Sigmoid colon (tissue), 7 donors: ENCODE measurements around the gene CLSTN2. TPM values are rescaled to one million over a fixed set of nuclear protein-coding genes. Genes with fewer than 3 reads are reported as not detected.

Source experiments
- DNase-seq: peaks from one replicate; pipeline ENCODE4 v3.0.0-alpha.2; 2019
- H3K27ac ChIP-seq, 4 donors: fragments of 200-600 bp; sonication (generic); one replicate each; pipeline ENCODE4 v1.5.1; 2016 to 2019; ENCODE audit warnings: mild to moderate bottlenecking in 1 of 4
- H3K27me3 ChIP-seq, 3 donors: fragments of 200-600 bp; sonication (generic); one replicate each; pipeline ENCODE4 v1.5.1; 2019; ENCODE audit warnings: mild to moderate bottlenecking in 1 of 3
- H3K36me3 ChIP-seq, 4 donors: fragments of 200-600 bp; sonication (generic); one replicate each; pipeline ENCODE4 v1.5.1; 2016 to 2019
- H3K4me1 ChIP-seq, 4 donors: fragments of 200-600 bp; sonication (generic); one replicate each; pipeline ENCODE4 v1.5.1; 2017 to 2019
- H3K4me3 ChIP-seq, 4 donors: fragments of 200-600 bp; sonication (generic); one replicate each; pipeline ENCODE4 v1.5.1; 2017 to 2019; ENCODE audit warnings: mild to moderate bottlenecking in 2 of 4, moderate library complexity in 1 of 4
- H3K9me3 ChIP-seq, 4 donors: fragments of 200-600 bp in 3 of 4; sonication (generic) in 3 of 4; one replicate each; pipeline versions ENCODE4 v1.5.1 to v1.6.1; 2013 to 2019
- EP300 ChIP-seq, 4 donors: sonication (generic); formaldehyde crosslinking; IDR thresholded peaks; one replicate each; pipeline ENCODE4 v1.6.1; 2017; ENCODE audit warnings: antibody characterized with exemption in 4 of 4
- POLR2A ChIP-seq, 2 donors: fragments of 450-650 bp; IDR thresholded peaks; one replicate each; pipeline ENCODE4 v1.6.1; 2016; ENCODE audit warnings: antibody characterized with exemption in 2 of 2, mild to moderate bottlenecking in 2 of 2, moderate library complexity in 2 of 2
- POLR2AphosphoS5 ChIP-seq, 4 donors: sonication (generic); formaldehyde crosslinking; IDR thresholded peaks; one replicate each; pipeline ENCODE4 v1.6.1; 2017; ENCODE audit warnings: antibody characterized with exemption in 4 of 4
- WGBS, 2 donors: extraction: QIAGEN DNeasy Blood & Tissue Kit; methylation state at CpG; one replicate each; pipeline ENCODE4 v1.1.7; 2013; 5-methylcytosine and 5-hydroxymethylcytosine counted together
- intact Hi-C: fragments of 100-400 bp; cut with DNase I; formaldehyde crosslinking; loops from one replicate; pipeline ENCODE4 v1.15.1; 2023
- polyA plus RNA-seq, 3 donors: library from polyadenylated mRNA; stranded (reverse); fragments of 200-250 nt; gene quantifications; one replicate each; pipeline ENCODE4 v1.2.3, GENCODE V29; 2013
- total RNA-seq, 4 donors: library from RNA; depleted of rRNA; stranded (reverse); fragments of >200 nt; gene quantifications; one replicate each; pipeline ENCODE4 v1.1.0, GENCODE V29; 2016
- TF ChIP-seq, protein P1 (sequence below), 4 experiments: fragments of 450-650 bp in 3 of 4; fragments of 200-600 bp in 1 of 4; IDR thresholded peaks; one replicate each; pipeline ENCODE4 v1.5.1; 2016 to 2019; ENCODE audit warnings: antibody characterized with exemption in 4 of 4, mild to moderate bottlenecking in 3 of 4, moderate library complexity in 2 of 4
- donor health status: healthy with polysubstance abuse.
- donor health status: Bipolar disorder and iron deficiency.
- donor health status: healthy.

CLSTN2 gene
- total and polyA plus RNA-seq, 7 donors, result 0.23 to 8.3 (median 2.7) TPM

DNA sequence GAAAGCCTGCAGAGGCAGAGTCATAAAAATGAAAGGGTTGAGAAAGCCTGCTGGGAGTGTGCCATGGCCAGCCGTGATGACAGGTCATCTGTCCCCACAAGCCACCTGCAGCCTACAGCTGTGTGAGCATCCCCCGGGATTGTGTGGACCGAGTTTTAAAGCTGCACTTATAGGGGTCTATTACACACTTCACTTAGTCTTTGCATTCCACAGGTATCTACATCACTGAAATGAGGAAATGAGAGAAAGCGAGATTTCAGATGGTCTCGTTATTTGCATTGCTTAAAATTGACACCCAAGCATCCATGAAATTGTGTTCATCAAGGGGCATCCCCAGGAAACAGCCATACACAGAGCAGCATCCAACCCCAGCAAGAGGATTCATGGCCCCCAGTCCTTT is 605.3 kb downstream of the CLSTN2 start:
- no peak overlapping the region for H3K4me3 ChIP-seq
- H3K27ac ChIP-seq, result no peak overlapping the region
- H3K36me3 ChIP-seq, result no peaks in the 10 kb centered on the region
- intact Hi-C loops, result no loop called here
- H3K4me1 ChIP-seq, result peaks cover 0 to 7% (median 4%) of the 10 kb centered on the region in 4 donors
- TF ChIP-seq, protein P1, sequence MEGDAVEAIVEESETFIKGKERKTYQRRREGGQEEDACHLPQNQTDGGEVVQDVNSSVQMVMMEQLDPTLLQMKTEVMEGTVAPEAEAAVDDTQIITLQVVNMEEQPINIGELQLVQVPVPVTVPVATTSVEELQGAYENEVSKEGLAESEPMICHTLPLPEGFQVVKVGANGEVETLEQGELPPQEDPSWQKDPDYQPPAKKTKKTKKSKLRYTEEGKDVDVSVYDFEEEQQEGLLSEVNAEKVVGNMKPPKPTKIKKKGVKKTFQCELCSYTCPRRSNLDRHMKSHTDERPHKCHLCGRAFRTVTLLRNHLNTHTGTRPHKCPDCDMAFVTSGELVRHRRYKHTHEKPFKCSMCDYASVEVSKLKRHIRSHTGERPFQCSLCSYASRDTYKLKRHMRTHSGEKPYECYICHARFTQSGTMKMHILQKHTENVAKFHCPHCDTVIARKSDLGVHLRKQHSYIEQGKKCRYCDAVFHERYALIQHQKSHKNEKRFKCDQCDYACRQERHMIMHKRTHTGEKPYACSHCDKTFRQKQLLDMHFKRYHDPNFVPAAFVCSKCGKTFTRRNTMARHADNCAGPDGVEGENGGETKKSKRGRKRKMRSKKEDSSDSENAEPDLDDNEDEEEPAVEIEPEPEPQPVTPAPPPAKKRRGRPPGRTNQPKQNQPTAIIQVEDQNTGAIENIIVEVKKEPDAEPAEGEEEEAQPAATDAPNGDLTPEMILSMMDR (IDR thresholded peaks at IDR 0.05), result no peak
- TF ChIP-seq EP300 (IDR thresholded peaks at IDR 0.05) (no peak), POLR2AphosphoS5 (IDR thresholded peaks at IDR 0.05) (no peak), POLR2A (IDR thresholded peaks at IDR 0.05) (no peak)
- DNase-seq, result no peak
- no peaks in the 10 kb centered on the region for H3K27me3 ChIP-seq
- 69 to 82% methylated on average over 5 of the region's 5 CpGs for WGBS, 2 donors
- no peaks in the 10 kb centered on the region for H3K9me3 ChIP-seq

DNA sequence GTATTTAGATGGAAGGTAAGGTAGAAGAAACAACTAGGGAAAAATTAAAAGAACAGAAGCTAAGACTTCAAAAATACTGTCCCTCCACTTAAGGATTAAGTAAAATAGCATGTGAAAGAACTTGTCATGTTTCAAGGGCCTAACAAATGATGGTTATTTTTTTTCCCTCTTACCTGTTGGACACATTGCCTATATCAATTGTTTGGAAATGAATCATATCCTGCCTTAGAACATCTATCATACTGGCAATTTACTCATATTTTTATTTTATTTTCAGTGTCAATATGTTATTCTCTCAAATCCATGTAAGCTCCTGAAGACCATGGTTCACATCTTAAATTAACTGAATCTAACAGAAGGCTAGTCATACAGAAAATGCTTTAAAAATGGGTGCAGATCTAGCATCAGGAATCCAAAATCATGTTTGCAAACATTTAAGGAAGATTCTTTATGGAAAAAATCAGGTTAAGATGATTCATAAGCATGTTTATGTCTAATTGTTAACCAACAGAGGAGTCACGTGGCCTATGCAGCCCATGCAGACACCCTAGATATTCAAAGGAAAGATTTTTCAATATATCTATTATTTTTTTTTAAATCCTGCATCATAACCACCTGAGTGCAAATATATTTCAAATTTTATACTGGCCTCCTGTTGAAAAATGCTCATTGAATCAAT is 607.1 kb downstream of the CLSTN2 start:
- TF ChIP-seq POLR2A (IDR thresholded peaks at IDR 0.05), result no peak
- TF ChIP-seq EP300 (IDR thresholded peaks at IDR 0.05), result no peak
- no peak for TF ChIP-seq POLR2AphosphoS5 (IDR thresholded peaks at IDR 0.05)
- H3K36me3 ChIP-seq, result no peaks in the 10 kb centered on the region
- H3K4me3 ChIP-seq, result no peak overlapping the region
- H3K27me3 ChIP-seq, result no peaks in the 10 kb centered on the region
- peaks cover 0 to 22% (median 18%) of the 10 kb centered on the region in 4 donors for H3K4me1 ChIP-seq
- intact Hi-C loops, result no loop called here
- no peak for DNase-seq
- no peaks in the 10 kb centered on the region for H3K9me3 ChIP-seq
- 81 to 82% methylated on average over 1 of the region's 1 CpG for WGBS, 2 donors
- no peak overlapping the region for H3K27ac ChIP-seq

DNA sequence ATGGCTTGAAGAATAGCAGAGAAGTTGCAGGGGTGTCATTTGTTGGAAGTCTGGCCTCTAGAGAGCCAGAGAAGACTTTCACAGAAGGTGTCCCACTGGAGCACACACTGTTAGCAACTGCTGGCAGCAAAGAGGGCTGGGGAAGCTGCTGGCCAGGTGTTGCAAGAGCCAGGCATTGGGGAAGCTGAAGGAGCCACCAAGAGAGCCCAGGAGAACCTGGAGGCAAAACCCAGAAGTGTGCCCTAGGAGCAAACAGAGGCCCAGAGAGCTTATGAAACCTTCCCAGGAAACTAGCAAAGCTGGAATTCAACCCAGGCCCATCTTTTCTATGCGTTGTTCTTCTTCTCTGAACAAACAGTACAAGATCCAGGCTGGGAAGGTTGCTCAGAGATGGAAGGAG is 610.2 kb downstream of the CLSTN2 start:
- TF ChIP-seq POLR2AphosphoS5 (IDR thresholded peaks at IDR 0.05), result no peak
- TF ChIP-seq, protein P1 (IDR thresholded peaks at IDR 0.05), result no peak
- TF ChIP-seq POLR2A (IDR thresholded peaks at IDR 0.05), result no peak
- no peak for TF ChIP-seq EP300 (IDR thresholded peaks at IDR 0.05)
- H3K4me1 ChIP-seq, result peaks cover 0 to 22% (median 18%) of the 10 kb centered on the region in 4 donors
- no peaks in the 10 kb centered on the region for H3K9me3 ChIP-seq
- H3K27me3 ChIP-seq, result no peaks in the 10 kb centered on the region
- intact Hi-C loops, result no loop called here
- DNase-seq, result no peak
- peak overlapping the region in 3 of 4 donors; percentile 0 to 54 (median 43) for H3K27ac ChIP-seq
- WGBS, 2 donors, result 84 to 90% methylated on average over 1 of the region's 1 CpG
- no peaks in the 10 kb centered on the region for H3K36me3 ChIP-seq
- no peak overlapping the region for H3K4me3 ChIP-seq

DNA sequence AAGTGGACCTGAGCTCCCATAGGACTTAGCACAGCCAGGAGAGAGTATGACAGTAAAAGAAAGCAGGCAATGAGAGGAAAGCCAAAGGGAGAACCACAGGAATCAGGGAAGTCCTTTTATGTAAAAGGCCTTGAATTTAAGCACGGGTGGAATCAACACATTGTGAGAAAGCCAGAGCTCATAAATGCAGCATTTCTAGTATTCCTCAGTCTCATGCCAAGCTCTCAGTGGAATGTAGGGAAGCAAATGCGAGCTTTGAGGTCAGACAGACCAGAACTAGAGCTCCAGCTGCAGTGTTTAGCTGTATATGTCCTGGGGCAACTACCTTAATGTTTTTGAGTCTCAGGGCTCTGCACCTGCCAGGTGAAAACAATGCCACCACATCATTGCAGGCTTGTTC is 610.8 kb downstream of the CLSTN2 start:
- H3K36me3 ChIP-seq, result no peaks in the 10 kb centered on the region
- H3K27me3 ChIP-seq, result no peaks in the 10 kb centered on the region
- 33 to 47% methylated on average over 2 of the region's 2 CpGs for WGBS, 2 donors
- peak overlapping the region in 3 of 4 donors; percentile 0 to 54 (median 43) for H3K27ac ChIP-seq
- intact Hi-C loops, result no loop called here
- H3K9me3 ChIP-seq, result no peaks in the 10 kb centered on the region
- peak in 1 of 4 donors; percentile 31 for TF ChIP-seq POLR2AphosphoS5 (IDR thresholded peaks at IDR 0.05)
- TF ChIP-seq, protein P1 (IDR thresholded peaks at IDR 0.05), result no peak
- no peak overlapping the region for H3K4me3 ChIP-seq
- no peak for DNase-seq
- peaks cover 0 to 22% (median 18%) of the 10 kb centered on the region in 4 donors for H3K4me1 ChIP-seq

DNA sequence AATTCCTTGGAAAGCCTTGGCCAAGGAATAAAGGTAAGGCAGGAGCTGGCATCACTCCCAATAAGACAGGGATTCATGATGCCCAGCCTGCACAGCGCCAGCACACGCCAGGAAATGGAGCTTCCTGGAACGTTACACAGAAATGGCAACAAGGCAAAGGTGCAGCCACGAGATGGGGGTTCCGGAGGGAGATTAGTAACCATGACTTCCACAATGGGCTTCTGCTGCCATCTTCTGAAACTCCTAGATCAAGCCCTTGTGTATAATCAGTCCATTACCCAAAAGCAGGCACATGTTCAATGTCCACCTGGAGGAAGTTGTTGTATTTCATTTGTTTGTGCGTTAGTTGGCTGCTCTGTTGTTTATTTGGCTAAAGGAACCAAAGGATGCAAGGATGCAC is 611.7 kb downstream of the CLSTN2 start:
- no peak for DNase-seq
- WGBS, 2 donors, result 63 to 64% methylated on average over 6 of the region's 6 CpGs
- TF ChIP-seq, protein P1 (IDR thresholded peaks at IDR 0.05), result no peak
- TF ChIP-seq POLR2A (IDR thresholded peaks at IDR 0.05) (no peak), POLR2AphosphoS5 (IDR thresholded peaks at IDR 0.05) (no peak)
- Histone ChIP-seq H3K9me3 (no peaks in the 10 kb centered on the region), H3K27ac (no peak overlapping the region), H3K27me3 (no peaks in the 10 kb centered on the region), H3K36me3 (no peaks in the 10 kb centered on the region), H3K4me3 (no peak overlapping the region), H3K4me1 (peaks cover 0 to 22% (median 18%) of the 10 kb centered on the region in 4 donors)
- intact Hi-C loops, result no loop called here
